IMR-90 (cell line): ENCODE measurements around the gene TBC1D10A. TPM values are rescaled to one million over a fixed set of nuclear protein-coding genes. Genes with fewer than 3 reads are reported as not detected.

ENCODE experiments used
- ATAC-seq: fragments of 200-7000 bp; cut with Tn5 transposase; 2 replicates; pipeline ENCODE4 v1.9.1; 2020; ENCODE audit warnings: low read depth, mild to moderate bottlenecking, moderate library complexity
- BruUV-seq: library from RNA; stranded (reverse); fragments of 400-500 nt; replicated peaks from 2 replicates; lab custom pipeline; 2021; lab: Mats Ljungman, UMichigan
- CTCF ChIA-PET: fragments of 300-600 bp; formaldehyde crosslinking; extraction: SDS; loops from one replicate; lab custom pipeline; 2021; ENCODE audit warnings: antibody characterized with exemption; lab: Yijun Ruan, JAX
- POLR2A ChIA-PET: fragments of 300-600 bp; sonication (Branson Sonifier 250); formaldehyde crosslinking; loops from one replicate; lab custom pipeline; 2022; ENCODE audit warnings: antibody characterized with exemption; ENCODE audit not compliant: unreplicated experiment; lab: Charles Lee
- DNase-seq: peaks from one replicate; pipeline ENCODE4 v3.0.0; 2013
- H2AFZ ChIP-seq: replicated peaks from 2 replicates; pipeline ENCODE3; 2013; ENCODE audit warnings: low read length, mild to moderate bottlenecking; ENCODE audit not compliant: poor library complexity
- H2AK5ac ChIP-seq: 2 replicates; pipeline ENCODE4 v1.6.1; 2013; ENCODE audit warnings: low read depth, low read length, inconsistent platforms
- H2AK9ac ChIP-seq: replicated peaks from 2 replicates; pipeline ENCODE3; 2013; ENCODE audit warnings: mild to moderate bottlenecking, low read depth, low read length, moderate library complexity; ENCODE audit not compliant: poor library complexity
- H2BK120ac ChIP-seq: 2 replicates; pipeline ENCODE4 v1.6.1; 2013; ENCODE audit warnings: low read depth, low read length, inconsistent platforms
- H2BK15ac ChIP-seq: 3 replicates; pipeline ENCODE4 v1.6.1; 2013; ENCODE audit warnings: low read depth, low read length, inconsistent platforms
- H2BK20ac ChIP-seq: 2 replicates; pipeline ENCODE4 v1.6.1; 2013; ENCODE audit warnings: low read depth, mild to moderate bottlenecking, inconsistent platforms, low read length, moderate library complexity
- H2BK5ac ChIP-seq: 2 replicates; pipeline ENCODE4 v1.6.1; 2013; ENCODE audit warnings: mild to moderate bottlenecking, low read depth, low read length, inconsistent platforms; ENCODE audit not compliant: poor library complexity, severe bottlenecking
- H3K14ac ChIP-seq: replicated peaks from 2 replicates; pipeline ENCODE4 v1.6.1; 2013; ENCODE audit warnings: low read depth, low read length, inconsistent platforms
- H3K18ac ChIP-seq: 2 replicates; pipeline ENCODE4 v1.6.1; 2013; ENCODE audit warnings: low read depth, low read length, control low read depth
- H3K23ac ChIP-seq: 2 replicates; pipeline ENCODE4 v1.6.1; 2013; ENCODE audit warnings: low read depth, low read length, inconsistent platforms
- H3K27ac ChIP-seq: 2 replicates; pipeline ENCODE4 v1.5.1; 2013; ENCODE audit warnings: mild to moderate bottlenecking, control low read depth, low read length; ENCODE audit not compliant: insufficient read depth
- H3K27me3 ChIP-seq: 2 replicates; pipeline ENCODE4 v1.6.1; 2013; ENCODE audit warnings: low read length; ENCODE audit not compliant: control insufficient read depth, insufficient read depth
- H3K36me3 ChIP-seq: 2 replicates; pipeline ENCODE4 v1.6.1; 2013; ENCODE audit warnings: low read length, mixed read lengths; ENCODE audit not compliant: control insufficient read depth, insufficient read depth
- H3K4ac ChIP-seq: 2 replicates; pipeline ENCODE4 v1.6.1; 2013; ENCODE audit warnings: low read depth, low read length, inconsistent platforms
- H3K4me1 ChIP-seq: 2 replicates; pipeline ENCODE4 v1.6.1; 2013; ENCODE audit warnings: low read length, mixed read lengths; ENCODE audit not compliant: control insufficient read depth, insufficient read depth
- H3K4me2 ChIP-seq: 2 replicates; pipeline ENCODE4 v1.6.1; 2013; ENCODE audit warnings: low read depth, mild to moderate bottlenecking, control low read depth, low read length, moderate library complexity
- H3K4me3 ChIP-seq: 2 replicates; pipeline ENCODE4 v1.5.1; 2013; ENCODE audit warnings: low read depth, mild to moderate bottlenecking, control low read depth, low read length, moderate library complexity; ENCODE audit not compliant: insufficient read depth
- H3K56ac ChIP-seq: 2 replicates; pipeline ENCODE4 v1.6.1; 2013; ENCODE audit warnings: low read length, inconsistent platforms; ENCODE audit not compliant: insufficient read depth; ENCODE audit errors: extremely low read depth
- H3K79me1 ChIP-seq, 2 experiments: 2 replicates each; pipeline ENCODE4 v1.6.1; 2013; ENCODE audit warnings: low read length in 2 of 2, inconsistent platforms in 1 of 2, low read depth in 1 of 2
- H3K9ac ChIP-seq: 2 replicates; pipeline ENCODE4 v1.6.1; 2013; ENCODE audit warnings: low read depth, low read length, control low read depth
- H3K9me1 ChIP-seq: 2 replicates; pipeline ENCODE4 v1.6.1; 2013; ENCODE audit warnings: low read length, inconsistent platforms; ENCODE audit not compliant: insufficient read depth
- H3K9me3 ChIP-seq: 2 replicates; pipeline ENCODE4 v1.6.1; 2013; ENCODE audit warnings: low read length; ENCODE audit not compliant: control insufficient read depth, insufficient read depth
- H4K20me1 ChIP-seq: 2 replicates; pipeline ENCODE4 v1.6.1; 2013; ENCODE audit warnings: low read length, inconsistent platforms; ENCODE audit not compliant: insufficient read depth
- H4K5ac ChIP-seq: 2 replicates; pipeline ENCODE4 v1.6.1; 2013; ENCODE audit warnings: mild to moderate bottlenecking, low read depth, low read length, control low read depth
- H4K8ac ChIP-seq, 2 experiments: 2 replicates each; pipeline ENCODE4 v1.6.1; 2013; ENCODE audit warnings: low read depth in 2 of 2, low read length in 2 of 2, control low read depth in 1 of 2, inconsistent platforms in 1 of 2
- H4K91ac ChIP-seq: 2 replicates; pipeline ENCODE4 v1.6.1; 2013; ENCODE audit warnings: low read depth, low read length, inconsistent platforms; ENCODE audit not compliant: insufficient read depth
- BHLHE40 ChIP-seq: fragments of 150-350 bp; IDR thresholded peaks from 2 replicates; pipeline ENCODE4 v1.6.1; 2016; ENCODE audit warnings: mild to moderate bottlenecking, low read depth, low read length
- CEBPB ChIP-seq: IDR thresholded peaks from 2 replicates; pipeline ENCODE4 v1.6.1; 2012; ENCODE audit warnings: low read depth, low read length, improper control_type of control experiment
- CHD1 ChIP-seq: IDR thresholded peaks from 2 replicates; pipeline ENCODE4 v1.6.1; 2012; ENCODE audit warnings: low read depth, low read length, improper control_type of control experiment
- FOS ChIP-seq: fragments of 150-350 bp; IDR thresholded peaks from 2 replicates; pipeline ENCODE4 v1.6.1; 2016; ENCODE audit warnings: low read depth, low read length
- MAFK ChIP-seq: IDR thresholded peaks from 2 replicates; pipeline ENCODE4 v1.6.1; 2012; ENCODE audit warnings: low read depth, low read length, improper control_type of control experiment
- MAZ ChIP-seq: IDR thresholded peaks from 2 replicates; pipeline ENCODE4 v1.6.1; 2012; ENCODE audit warnings: low read depth, mild to moderate bottlenecking, low read length, improper control_type of control experiment, moderate library complexity, borderline replicate concordance
- MXI1 ChIP-seq: IDR thresholded peaks from 2 replicates; pipeline ENCODE4 v1.6.1; 2012; ENCODE audit warnings: low read depth, mild to moderate bottlenecking, low read length, moderate library complexity, borderline replicate concordance
- NFE2L2 ChIP-seq: fragments of 150-350 bp; IDR thresholded peaks from 2 replicates; pipeline ENCODE4 v1.6.1; 2016; ENCODE audit warnings: low read depth, mild to moderate bottlenecking, low read length
- POLR2A ChIP-seq: IDR thresholded peaks from 2 replicates; pipeline ENCODE4 v1.6.1; 2012; ENCODE audit warnings: mild to moderate bottlenecking, low read depth, low read length
- RAD21 ChIP-seq: IDR thresholded peaks from 2 replicates; pipeline ENCODE4 v1.6.1; 2012; ENCODE audit warnings: low read length, improper control_type of control experiment
- RCOR1 ChIP-seq: IDR thresholded peaks from 2 replicates; pipeline ENCODE4 v1.6.1; 2012; ENCODE audit warnings: mild to moderate bottlenecking, low read length, improper control_type of control experiment; ENCODE audit not compliant: insufficient replicate concordance
- RFX5 ChIP-seq: IDR thresholded peaks from 2 replicates; pipeline ENCODE4 v1.8.0; 2012; ENCODE audit warnings: low read depth, mild to moderate bottlenecking, low read length, moderate library complexity
- SMC3 ChIP-seq: fragments of 150-350 bp; IDR thresholded peaks from 2 replicates; pipeline ENCODE4 v1.6.1; 2016; ENCODE audit warnings: low read depth, mild to moderate bottlenecking, antibody characterized with exemption, low read length, moderate library complexity
- WGBS, 2 experiments: methylation state at CpG; one replicate each; pipeline versions ENCODE4 v1.1.5 to v1.1.7; 2013; ENCODE audit warnings: missing lambda C conversion rate in 2 of 2; ENCODE audit not compliant: insufficient read length in 1 of 2; ENCODE audit errors: extremely low coverage in 2 of 2; 5-methylcytosine and 5-hydroxymethylcytosine counted together
- dilution Hi-C: fragments of 300-500 bp; cut with HindIII; formaldehyde crosslinking; loops from one replicate; pipeline ENCODE4 v1.14.3; 2018; ENCODE audit warnings: low sequenced_read_pairs; ENCODE audit not compliant: unreplicated experiment
- in situ Hi-C: fragments of 300-500 bp; cut with MboI; formaldehyde crosslinking; loops from 3 replicates; pipeline ENCODE4 v1.14.3; 2019; ENCODE audit warnings: low sequenced_read_pairs, inconsistent platforms, mixed read lengths
- intact Hi-C: fragments of 100-400 bp; cut with micrococcal nuclease; formaldehyde crosslinking; loops from 2 replicates; pipeline ENCODE4 v1.10.0; 2022
- polyA plus RNA-seq, 3 experiments: library from polyadenylated mRNA; depleted of rRNA; stranded (reverse); fragments of >200 nt; gene quantifications; 2 replicates each; pipeline ENCODE4 v1.2.3, GENCODE V29; 2012; ENCODE audit warnings: low replicate concordance in 1 of 3
- total RNA-seq: library from RNA; depleted of rRNA; stranded (reverse); fragments of >200 nt; gene quantifications from 2 replicates; pipeline ENCODE4 v1.2.3, GENCODE V29; 2012
- TF ChIP-seq, protein P1 (sequence below): conservative IDR thresholded peaks from 2 replicates; pipeline ENCODE4 v1.5.1; 2012; ENCODE audit warnings: mild to moderate bottlenecking, low read depth, low read length, improper control_type of control experiment
- TF ChIP-seq, protein P2 (sequence below): fragments of 150-350 bp; IDR thresholded peaks from 2 replicates; pipeline ENCODE4 v1.6.1; 2016; ENCODE audit warnings: low read depth, mild to moderate bottlenecking, low read length, moderate library complexity, borderline replicate concordance
- TF ChIP-seq, protein P3 (sequence below): fragments of 150-350 bp; IDR thresholded peaks from 2 replicates; pipeline ENCODE4 v1.6.1; 2017; ENCODE audit warnings: mild to moderate bottlenecking, antibody characterized with exemption, low read length, low read depth

TBC1D10A gene
- total and polyA plus RNA-seq, 2 of the 4 experiments (the other 2 are of a cell fraction), result 16.3 to 33.1 TPM

DNA sequence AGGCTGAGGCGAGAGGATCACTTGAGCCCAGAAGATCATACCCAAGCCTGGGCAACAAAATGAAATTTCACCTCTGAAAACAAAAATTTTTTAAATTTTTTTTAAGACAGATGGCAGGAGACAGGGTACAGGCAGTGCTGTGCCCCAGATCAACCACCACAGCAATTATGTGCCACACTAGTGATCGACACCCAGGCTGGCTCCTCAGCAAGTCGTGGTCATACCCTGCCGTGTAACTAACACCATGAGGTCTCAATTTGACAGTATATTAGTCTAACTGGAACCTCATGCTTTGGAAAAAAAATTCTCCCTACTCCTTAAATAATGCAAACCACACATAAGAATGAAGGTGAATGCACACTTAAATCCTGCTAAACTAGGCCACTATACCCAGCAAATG, 21.7 kb upstream of the TBC1D10A start:
- Histone ChIP-seq H3K56ac (no peak overlapping the region), H4K20me1 (peaks cover 31% of the 10 kb centered on the region), H2AK5ac (no peak overlapping the region), H4K8ac (no peak overlapping the region), H3K36me3 (peaks cover 65% of the 10 kb centered on the region), H2AK9ac (no peak overlapping the region), H3K79me1 (peaks cover 29 to 69% of the 10 kb centered on the region in 2 experiments), H3K9me1 (no peaks in the 10 kb centered on the region), H3K4me3 (no peak overlapping the region), H3K18ac (no peak overlapping the region), H3K27me3 (no peaks in the 10 kb centered on the region), H3K4me1 (0 out of 2 replicates have a peak, but pooled peaks cover 2% of the 10 kb centered on the region), H4K91ac (no peak overlapping the region), H3K9me3 (no peaks in the 10 kb centered on the region), H3K4me2 (no peak overlapping the region; the same call in 1 of the 2 replicates), H2BK20ac (no peak overlapping the region), H2BK5ac (no peak overlapping the region), H3K4ac (no peak overlapping the region), H2AFZ (no peak overlapping the region), H2BK15ac (no peak overlapping the region), H3K14ac (no peak overlapping the region), H2BK120ac (no peak overlapping the region), H3K23ac (no peak overlapping the region), H3K9ac (no peak overlapping the region), H3K27ac (peak overlapping the region; percentile 25; the same call in 1 of the 2 replicates), H4K5ac (no peak overlapping the region)
- DNase-seq (no peak), ATAC-seq (no peak)
- in situ Hi-C loops (no loop called here), intact Hi-C loops (no loop called here), dilution Hi-C loops (no loop called here)
- CTCF ChIA-PET, result no interaction called here
- TF ChIP-seq RFX5 (no peak), RCOR1 (no peak), RAD21 (no peak), SMC3 (no peak), FOS (no peak), MAZ (no peak), CHD1 (no peak), POLR2A (no peak), BHLHE40 (no peak), CEBPB (no peak), MAFK (no peak), MXI1 (no peak), NFE2L2 (no peak)
- TF ChIP-seq, protein P1, sequence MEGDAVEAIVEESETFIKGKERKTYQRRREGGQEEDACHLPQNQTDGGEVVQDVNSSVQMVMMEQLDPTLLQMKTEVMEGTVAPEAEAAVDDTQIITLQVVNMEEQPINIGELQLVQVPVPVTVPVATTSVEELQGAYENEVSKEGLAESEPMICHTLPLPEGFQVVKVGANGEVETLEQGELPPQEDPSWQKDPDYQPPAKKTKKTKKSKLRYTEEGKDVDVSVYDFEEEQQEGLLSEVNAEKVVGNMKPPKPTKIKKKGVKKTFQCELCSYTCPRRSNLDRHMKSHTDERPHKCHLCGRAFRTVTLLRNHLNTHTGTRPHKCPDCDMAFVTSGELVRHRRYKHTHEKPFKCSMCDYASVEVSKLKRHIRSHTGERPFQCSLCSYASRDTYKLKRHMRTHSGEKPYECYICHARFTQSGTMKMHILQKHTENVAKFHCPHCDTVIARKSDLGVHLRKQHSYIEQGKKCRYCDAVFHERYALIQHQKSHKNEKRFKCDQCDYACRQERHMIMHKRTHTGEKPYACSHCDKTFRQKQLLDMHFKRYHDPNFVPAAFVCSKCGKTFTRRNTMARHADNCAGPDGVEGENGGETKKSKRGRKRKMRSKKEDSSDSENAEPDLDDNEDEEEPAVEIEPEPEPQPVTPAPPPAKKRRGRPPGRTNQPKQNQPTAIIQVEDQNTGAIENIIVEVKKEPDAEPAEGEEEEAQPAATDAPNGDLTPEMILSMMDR, result no peak
- TF ChIP-seq, protein P2, sequence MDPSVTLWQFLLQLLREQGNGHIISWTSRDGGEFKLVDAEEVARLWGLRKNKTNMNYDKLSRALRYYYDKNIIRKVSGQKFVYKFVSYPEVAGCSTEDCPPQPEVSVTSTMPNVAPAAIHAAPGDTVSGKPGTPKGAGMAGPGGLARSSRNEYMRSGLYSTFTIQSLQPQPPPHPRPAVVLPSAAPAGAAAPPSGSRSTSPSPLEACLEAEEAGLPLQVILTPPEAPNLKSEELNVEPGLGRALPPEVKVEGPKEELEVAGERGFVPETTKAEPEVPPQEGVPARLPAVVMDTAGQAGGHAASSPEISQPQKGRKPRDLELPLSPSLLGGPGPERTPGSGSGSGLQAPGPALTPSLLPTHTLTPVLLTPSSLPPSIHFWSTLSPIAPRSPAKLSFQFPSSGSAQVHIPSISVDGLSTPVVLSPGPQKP, result no peak
- TF ChIP-seq, protein P3, sequence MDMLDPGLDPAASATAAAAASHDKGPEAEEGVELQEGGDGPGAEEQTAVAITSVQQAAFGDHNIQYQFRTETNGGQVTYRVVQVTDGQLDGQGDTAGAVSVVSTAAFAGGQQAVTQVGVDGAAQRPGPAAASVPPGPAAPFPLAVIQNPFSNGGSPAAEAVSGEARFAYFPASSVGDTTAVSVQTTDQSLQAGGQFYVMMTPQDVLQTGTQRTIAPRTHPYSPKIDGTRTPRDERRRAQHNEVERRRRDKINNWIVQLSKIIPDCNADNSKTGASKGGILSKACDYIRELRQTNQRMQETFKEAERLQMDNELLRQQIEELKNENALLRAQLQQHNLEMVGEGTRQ, result no peak
- POLR2A ChIA-PET, result no interaction called here
- BruUV-seq, result no TSS peak
- 69% methylated on average over 3 of the region's 4 CpGs; no CpG with 5 or more reads in 1 of the 2 experiments for WGBS, 2 experiments
